ENCODE data around the gene KLHL29.

Gene KLHL29

DNA sequence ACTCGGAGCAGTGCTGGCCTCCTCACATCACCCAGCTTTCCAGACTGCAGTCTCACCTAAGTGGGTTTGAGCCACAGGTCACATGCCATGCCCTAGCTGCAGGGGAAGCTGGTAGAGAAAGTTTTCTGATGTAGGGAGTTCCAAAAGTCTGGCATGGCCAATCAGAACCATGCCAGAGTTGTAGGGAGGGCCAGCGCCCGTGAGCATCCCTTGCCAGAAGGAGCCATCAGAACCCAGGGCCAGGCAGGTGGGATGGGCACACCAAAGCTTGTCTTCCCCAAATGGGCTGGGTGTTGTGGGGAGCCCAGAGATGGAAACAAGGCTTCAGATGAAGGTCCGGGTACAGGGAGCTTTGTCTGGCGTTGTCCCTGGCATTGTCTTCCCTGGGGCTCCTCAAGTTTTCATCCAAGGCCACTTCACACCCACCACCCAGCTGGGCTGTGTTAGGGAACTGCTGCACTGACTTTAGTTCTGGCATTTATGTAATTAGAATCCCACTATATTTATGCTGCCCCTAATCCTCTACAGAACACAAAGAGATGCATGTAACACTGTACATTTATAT, 247.9 kb downstream of the KLHL29 start:
- no peak for DNase-seq (ENCODE audit: low spot score)

DNA sequence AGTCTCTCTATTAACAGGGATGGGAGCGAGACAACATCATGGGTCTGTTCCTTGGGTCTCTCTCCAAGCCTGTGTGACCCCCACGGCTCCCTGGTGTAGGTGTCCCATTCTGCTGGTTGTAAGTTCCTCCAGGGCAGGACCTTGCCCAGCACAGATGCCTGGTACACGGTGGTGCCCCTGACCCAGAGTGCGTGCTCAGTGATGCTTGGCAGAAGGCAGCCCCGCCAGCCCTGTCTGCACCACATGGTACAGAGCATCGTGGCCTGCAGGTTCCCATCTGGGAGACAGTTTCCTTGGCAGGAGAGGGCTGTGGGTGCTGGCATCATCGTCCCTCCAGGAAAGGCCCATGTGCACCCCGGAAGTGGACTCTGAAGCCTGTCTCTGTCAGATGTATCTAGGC, 249.0 kb downstream of the KLHL29 start:
- DNase-seq (ENCODE audit: low spot score) = no peak

DNA sequence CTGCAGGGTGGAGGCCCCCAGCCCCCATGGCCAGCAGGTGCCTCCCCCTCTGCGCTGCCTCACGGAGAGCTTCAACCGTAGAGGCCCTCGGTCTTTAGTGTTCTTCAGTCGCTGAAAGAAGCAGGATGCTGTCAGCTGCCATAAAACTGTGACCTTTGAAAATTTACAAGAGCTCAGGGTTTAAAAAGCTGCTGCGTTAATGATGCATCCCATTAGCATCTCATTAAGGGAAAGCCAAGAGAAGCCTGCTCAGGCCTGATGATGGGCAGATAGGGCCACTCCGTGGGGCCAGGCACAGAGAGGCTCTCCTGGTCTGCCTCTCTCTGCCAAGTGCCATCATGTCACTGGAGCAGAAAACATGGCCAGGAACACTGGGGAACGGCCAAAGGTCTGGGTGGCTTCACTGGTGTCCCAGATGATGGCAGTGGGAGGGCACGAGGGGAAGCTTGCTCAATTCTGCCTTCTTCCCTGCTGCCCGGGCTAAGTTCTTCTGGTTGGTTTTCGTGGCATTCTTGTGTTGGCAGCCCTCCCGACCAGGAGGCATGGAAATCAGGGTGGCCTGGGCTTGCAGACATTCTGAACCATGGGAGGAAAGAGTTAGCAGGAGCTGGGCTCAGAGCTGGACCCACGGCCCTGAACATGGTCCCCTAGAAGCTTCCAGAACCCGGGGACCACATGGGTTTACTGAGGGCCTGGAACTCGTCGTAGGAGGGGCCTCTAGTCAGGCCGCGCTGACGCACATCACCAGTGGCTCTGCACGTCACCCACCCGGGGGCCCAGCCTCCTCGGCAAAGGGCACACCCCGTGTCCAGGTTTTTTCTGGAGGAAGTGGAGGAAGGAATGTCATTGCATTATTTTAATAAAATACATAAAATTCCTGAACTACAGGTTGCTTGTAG, 250.7 kb downstream of the KLHL29 start:
- DNase-seq (ENCODE audit: low spot score) = no peak

DNA sequence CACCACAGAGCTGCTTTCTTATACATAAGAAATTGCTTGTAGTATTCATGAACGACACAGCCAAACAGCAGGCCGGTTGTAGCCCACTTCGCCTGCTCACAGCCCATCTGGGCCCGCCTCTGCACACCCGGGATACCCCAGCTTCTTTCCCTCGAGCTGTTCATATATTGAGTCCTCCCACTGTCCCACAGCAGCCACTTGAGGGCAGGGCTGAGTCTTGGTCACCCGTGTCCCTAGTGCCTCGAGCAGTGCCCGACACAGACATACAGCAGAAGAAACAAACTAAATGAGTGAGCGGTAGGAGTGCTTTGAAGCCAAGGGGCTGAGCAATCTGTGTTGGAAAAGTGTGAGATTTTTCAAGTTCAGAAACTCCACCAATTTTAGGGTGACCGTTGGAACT, 251.4 kb downstream of the KLHL29 start:
- no peak for DNase-seq (ENCODE audit: low spot score)

DNA sequence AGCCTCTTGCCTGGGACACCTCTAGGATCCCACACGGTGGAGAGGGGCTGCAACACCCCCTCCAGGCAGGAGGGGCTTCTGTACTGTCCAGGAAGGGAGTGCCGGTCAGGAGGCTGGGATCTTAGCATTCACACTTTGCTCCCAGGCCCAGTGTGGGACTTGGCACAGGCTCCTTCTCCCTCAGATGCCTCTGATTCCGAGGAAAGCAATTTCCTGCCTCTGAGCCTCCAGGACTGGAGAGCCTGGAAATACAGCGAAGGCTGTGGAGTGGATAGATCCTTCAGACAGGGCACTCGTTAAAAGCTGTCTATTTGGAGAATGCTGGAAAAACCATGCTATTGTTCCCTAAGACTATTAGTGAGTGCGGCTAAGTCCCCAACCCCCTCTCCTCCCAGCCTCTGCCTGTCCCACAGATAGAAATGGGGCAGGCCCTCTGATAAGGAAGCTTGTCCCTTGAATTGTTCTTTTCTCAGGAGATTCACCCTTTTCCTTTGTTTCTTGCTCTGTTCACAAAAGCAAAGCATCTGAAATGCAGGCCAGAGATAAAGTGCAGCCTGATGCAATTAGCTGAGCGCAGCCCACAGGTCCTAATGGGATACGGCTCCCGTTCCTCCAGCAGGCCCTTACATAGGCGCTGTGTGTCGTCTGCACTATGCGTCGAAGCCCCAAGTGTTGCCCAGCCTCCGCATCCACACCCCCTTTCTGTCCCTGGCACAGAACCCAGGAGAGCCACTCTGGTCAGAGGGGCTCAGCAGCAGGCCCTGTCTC, 252.2 kb downstream of the KLHL29 start:
- no peak for DNase-seq (ENCODE audit: low spot score)

DNA sequence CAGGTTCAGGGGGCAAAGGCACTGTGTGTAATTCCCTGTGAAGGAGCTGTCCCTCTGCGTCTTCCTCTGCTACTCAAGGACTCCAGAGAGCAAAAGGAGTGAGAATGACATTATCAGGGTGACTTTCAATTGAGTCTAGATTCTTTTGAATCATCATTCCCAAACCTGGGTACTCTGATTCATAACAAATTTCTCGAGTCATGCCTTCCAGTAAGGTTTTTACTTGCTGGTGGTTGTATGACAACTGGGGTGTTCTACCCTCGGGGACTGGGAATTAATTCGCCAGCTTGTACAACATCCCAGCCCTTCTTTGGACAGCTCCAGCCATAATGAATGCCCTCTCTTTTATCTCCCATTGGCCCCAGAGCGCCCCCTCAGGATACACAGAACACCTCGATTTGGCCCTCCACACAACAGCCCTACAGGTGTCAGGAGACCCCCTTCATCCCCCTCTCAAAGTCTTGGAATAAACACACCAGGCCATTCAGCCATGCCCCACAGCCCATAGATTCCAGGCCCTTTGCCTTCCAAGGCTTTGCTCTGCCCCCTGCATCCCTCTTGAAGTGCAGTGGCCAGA, 254.5 kb downstream of the KLHL29 start:
- no peak for DNase-seq (ENCODE audit: low spot score)

DNA sequence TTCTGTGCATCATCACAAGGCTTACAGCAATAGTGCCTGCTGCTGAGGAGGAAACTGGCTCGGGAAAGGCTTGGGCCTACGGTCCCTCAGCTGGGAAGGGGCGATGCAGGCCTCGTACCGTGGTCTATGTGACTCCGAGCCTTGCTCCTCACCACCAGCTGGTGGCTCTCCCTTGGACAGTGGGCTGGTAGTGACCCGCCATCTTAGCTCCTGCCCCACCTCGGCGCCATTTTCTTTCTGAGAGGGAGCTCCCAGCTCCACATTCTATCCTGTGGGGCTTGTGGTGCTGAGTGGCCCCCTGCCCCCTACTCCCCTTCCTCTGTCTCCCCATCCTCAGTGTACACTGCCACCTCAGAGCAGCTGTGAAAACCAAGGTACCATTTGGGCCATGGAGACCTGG, 255.7 kb downstream of the KLHL29 start:
- no peak for DNase-seq (ENCODE audit: low spot score)

DNA sequence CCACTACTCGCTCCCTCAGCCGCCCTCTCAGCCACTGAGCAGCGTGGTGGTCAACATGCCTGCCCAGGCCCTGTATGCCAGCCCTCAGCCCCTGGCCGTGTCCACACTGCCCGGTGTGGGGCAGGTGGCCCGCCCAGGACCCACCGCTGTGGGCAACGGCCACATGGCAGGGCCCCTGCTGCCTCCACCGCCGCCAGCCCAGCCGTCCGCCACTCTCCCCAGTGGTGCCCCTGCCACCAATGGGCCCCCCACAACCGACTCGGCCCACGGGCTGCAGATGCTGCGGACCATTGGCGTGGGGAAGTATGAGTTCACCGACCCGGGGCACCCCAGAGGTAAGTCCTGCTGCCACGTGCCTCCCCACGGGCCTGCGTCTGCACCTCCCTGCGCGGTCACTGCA, 257.5 kb downstream of the KLHL29 start:
- no peak for DNase-seq (ENCODE audit: low spot score)

DNA sequence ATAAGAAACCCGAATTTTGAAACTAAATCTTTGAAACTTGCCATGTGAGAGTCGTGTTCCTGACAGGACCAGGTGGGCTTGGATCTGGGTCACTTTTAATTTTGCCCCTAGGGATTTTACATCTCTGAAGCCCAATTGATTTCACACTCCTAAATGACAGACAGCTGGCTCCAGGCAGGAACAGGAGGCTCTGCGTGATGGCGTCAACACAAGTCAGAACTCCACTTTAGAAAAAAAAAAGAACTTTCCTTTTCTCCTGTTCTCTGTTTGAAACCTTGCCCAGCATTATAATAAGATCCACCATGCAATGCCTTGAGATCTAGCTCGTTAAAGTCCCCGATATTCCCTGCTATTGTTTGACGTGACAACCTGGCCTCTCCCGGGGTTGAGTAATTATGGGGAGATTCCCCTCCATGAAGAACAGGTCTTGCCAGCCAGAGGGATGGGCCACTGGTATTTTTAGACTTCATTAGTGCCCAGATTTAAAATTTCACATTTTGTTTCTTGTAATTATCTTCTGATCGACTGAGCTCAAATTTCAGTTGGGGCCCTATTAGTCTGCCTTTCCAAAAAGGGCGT, 260.3 kb downstream of the KLHL29 start:
- no peak for DNase-seq (ENCODE audit: low spot score)

DNA sequence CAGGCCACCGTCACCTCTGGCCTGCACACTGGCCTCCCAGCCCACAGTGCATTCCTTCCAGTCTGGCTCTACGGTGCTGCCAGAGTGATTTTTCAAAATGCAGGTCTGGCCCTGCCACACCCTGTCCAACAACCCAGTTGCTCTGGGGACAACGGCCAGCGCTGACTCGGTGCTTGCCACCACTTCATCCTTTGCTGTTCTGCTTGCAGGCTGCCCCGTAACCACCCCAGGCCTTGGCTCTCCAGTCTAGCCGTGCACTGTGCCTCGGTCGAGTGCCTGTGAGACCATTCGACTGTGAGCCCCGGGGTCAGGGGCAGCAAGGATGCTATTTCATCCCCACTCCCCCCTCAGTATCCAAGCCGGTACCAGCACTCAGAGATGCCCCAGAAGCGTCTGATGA, 262.6 kb downstream of the KLHL29 start:
- no peak for DNase-seq (ENCODE audit: low spot score)

DNA sequence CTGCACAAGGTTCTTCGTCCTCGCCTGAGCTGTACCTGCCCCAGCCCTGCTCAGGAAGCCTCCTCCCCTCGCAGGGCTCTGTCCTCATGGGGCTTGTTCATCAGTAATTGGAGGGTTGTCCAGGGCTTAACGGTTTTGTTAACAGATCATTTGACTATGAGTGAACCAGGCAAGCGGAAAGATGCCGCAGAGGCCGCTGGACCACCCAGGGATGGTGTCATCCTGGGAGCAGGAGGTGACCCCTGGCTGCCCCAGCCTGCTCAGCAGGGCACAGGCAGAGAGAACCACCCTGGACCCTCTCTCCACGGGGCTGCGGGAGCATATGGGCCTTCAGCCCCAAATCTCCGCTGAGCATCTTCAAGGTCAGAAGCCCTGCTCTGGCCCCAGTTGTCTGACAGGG, 264.3 kb downstream of the KLHL29 start:
- no peak for DNase-seq (ENCODE audit: low spot score)

DNA sequence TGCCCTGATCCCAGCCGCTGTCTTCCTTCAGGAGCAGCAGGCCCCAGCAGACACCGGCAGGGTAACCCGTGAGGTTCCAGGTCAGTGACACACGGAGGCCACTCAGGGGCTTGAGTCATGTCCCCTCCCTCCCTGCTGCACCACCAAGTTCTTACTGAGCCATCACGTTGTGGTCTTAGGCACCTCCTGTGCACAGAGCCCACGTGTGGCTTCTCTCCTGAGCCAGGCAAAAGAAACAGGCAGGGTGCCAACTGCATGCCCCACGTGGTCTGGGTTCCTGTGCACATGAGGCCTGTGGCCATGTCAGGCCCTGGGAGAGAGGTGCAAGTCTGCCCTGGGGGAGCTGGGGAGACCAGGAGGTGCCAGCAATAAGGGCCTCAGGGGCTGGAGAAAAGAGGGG, 264.8 kb downstream of the KLHL29 start:
- DNase-seq (ENCODE audit: low spot score) = no peak

DNA sequence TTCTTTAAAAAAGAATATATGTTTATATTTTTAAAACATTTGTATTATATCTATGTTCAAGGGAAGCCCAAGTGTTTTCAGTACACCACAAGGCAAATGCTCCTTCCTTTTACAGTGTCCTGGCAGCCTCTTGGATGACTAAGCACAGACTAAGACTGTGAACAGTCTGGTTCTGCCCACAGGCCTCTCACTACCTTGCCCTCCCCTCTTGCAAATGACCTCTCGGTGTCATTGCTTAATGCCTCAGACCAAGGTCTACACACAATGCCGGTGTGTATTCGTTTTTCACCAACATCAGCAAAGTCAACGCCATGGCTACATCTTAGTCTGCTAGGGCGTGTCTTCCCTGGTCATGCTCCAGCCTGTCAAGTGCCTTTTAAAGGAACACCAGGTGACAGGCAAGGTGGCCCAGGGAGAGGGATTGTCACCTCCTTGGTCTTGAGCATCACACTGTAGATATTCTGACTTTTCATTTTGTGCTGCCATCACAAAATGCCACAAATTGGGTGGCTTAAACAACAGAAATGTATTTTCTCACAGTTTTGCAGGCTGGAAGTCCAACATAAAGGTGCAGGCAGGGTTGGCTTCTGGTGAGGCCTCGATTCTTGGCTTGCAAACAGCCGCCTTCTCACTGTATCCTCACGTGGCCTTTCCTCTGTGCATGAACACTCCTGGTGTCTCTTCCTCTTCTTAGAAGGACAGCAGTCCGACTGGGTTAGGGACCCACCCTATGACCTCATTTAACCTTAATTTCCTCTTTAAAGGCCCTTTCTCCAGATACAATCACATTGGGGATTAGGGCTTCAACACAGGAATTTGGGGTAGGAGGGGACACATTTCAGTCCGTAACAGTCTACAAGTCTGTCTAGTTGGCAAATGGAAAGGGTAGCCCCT, 266.5 kb downstream of the KLHL29 start:
- no peak for DNase-seq (ENCODE audit: low spot score)

DNA sequence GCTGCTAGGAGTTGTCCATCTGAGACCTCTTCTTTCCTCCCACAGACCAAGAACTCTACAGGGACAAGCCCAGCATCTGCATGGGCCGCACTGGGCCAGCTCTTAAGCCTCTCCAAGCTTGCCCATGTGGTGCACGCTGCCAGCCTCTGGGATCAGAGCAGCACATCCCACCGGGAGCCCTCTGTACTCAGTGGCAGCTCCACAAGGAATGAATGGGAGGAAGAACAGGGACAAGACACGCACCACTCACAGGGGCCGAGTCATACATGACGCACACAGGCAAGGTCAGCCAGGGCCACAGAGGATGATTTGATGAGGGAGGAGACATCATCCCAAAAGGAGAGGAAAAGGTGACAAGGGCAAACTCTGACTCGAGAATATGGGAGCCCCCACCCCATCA, 268.3 kb downstream of the KLHL29 start:
- no peak for DNase-seq (ENCODE audit: low spot score)

DNA sequence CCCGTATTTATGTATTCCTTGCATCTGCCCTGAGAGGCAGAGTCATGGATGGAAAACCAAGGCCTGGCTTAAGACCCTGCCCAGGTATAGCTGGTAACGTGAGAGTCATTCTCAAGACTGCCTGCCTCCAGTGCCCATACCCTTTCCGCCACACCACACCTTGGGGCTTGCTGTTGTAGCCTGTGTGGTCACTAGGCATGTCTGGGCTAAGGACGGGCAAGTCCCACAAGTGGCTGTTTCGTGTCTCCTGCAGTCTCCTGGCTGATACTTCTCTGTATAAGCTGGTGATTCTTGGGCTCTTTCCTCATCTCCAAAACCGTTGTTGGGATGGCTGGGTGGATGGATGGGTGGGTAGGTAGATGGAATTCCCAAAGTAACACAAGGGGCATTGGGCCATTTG, 269.8 kb downstream of the KLHL29 start:
- DNase-seq (ENCODE audit: low spot score) = no peak

DNA sequence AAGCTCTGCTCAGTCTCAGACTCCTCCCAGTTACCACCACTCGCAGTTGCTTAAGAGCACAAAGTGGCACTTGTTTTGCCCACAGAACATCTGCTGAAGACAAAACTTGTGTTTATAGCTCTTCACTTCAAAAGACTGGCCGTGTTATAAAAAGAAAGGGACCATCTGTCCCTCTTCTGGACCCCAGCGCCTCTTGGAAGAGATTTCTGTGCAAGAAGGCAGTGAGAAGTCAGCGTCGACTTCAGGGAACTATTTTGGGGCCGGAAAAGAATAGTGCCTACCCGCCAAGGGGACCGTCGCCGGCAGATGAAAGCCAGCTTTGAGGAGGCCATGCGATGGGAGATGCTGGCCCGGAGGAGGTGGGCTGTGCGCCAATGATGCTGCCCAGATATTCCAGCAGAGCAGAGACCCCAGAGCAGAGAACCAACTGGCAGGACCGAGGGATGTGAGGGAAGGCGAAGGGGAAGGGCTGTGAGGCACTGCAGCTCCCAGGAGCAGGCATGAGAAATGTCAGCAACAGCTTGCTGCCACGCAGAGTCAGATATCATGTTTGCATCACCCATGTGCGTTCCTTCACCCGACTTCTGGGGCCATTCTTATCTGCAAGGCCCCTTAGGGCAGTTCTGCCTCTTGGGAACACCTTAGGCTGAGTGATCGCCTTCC, 271.1 kb downstream of the KLHL29 start:
- DNase-seq (ENCODE audit: low spot score) = no peak

DNA sequence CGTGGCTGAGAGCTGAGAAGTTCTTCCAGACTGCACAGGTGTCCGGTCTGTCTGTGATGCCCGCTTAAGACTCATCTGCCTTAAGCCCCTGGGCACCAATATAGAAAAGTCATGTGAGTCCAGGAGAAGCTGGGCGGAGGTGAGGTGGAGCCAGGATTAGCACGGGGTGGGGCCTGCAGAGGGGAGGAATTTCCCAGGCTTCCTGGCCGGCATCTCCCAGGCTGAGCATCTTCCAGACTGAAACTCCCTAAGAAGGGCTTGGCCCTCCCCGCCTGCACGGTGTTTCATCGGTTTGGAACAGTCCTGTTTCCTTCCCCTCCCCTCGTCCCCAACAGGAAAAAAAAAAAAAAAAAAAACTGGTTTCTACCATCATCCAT, 271.6 kb downstream of the KLHL29 start:
- no peak for DNase-seq (ENCODE audit: low spot score)

DNA sequence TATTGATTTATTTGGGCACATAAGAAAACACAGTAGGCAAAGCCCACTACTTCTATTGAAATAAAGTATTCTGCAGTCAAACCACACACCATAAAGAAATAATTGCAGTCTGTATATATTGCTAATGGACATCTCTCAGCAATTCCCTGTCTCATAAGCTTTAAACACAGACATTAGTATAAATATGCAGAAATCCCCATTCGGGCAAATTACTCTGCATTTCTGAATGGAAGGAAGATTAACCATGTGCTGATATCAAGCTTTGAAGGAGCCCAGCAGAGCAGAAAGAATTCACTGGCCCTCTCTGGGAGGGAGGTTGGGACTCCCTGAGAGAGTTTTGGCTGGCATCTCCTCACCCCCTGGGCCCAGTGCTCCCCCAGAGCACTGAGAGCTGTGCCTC, 272.4 kb downstream of the KLHL29 start:
- no peak for DNase-seq (ENCODE audit: low spot score)

DNA sequence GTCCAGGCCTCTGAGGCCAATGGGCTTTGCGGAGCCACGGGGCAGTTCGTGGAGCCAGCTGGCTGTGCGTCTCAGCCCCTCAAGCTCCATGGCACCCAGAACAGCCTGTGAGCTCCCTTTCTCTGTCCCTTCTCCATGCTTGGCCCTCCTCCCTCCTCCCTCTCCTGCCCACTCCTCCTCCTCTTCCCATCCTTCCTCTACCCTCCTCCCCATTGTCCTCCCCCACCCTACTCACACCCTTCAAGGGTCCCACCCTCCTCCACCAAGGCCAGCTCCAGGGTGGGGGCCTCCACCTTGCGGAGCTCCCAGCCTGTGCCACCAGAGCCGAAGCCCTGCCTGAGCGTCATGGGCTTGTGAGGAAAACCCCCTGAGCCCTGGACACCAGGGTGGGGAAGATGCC, 273.0 kb downstream of the KLHL29 start:
- no peak for DNase-seq (ENCODE audit: low spot score)

DNA sequence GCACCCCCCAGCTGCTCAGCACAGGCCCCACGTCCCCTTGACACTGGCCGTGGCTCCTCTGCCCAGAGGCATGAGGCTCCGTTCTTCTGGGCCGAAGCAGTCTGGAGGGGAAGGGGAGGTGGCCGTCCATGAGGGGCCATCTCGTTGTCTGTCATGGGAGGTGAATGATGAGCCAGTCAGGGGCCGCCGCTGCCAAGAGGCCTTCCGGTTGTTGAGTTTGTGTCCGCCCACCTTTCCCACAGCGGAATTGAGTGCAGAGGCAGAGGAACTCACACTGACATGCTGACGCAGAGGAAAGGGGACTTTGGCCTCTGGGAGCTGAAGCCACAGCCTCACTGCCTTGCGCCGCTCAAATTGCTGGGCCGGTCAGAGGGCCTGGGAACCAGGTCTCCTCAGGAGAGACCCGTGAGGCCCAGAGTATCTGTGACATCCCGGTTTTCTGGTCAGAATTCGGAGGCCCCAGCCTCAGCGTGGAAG, 273.5 kb downstream of the KLHL29 start:
- no peak for DNase-seq (ENCODE audit: low spot score)

DNA sequence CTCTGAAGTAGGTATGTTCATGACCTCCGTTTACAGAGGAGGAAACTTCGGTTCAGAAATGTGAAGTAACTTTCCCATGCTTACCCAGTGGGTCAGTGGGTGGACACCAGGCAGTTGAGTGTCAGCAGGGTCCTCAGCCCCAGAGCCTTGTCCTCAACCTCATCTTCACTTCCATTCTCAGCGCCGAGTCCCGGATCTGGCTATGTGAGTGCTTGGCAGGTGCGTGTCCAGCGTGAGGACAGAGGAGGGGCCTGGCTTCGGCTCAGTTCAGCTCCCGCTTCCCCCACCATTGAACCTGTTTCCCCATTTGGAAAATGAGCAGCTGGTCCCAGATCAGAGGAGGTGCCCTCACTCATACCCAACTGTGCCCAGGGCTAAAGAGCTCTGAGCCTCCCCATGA, 274.3 kb downstream of the KLHL29 start:
- no peak for DNase-seq (ENCODE audit: low spot score)

All from CD4-positive, alpha-beta T cell treated with Interleukin-2 at 100 ng/mL for 4 hours (primary cell).